GM19328 (cell line): ENCODE results near the gene UBAC1.

Source experiments
- ATAC-seq: cut with Tn5 transposase; IDR thresholded peaks from one replicate; pipeline ENCODE4 v1.9.1; 2021; ENCODE audit warnings: mild to moderate bottlenecking, moderate library complexity; ENCODE audit not compliant: unreplicated experiment

Gene UBAC1

GRCh38 chr9:135887585-135888050, 73.6 kb downstream of the UBAC1 start:
- ATAC-seq = no peak

GRCh38 chr9:135887021-135887507, 74.1 kb downstream of the UBAC1 start:
- no peak for ATAC-seq

GRCh38 chr9:135886147-135886981, 74.8 kb downstream of the UBAC1 start:
- ATAC-seq = no peak

- no peak for ATAC-seq
These were observed 75.9 kb downstream of the UBAC1 start for GRCh38 chr9:135885100-135885853.

GRCh38 chr9:135884328-135885035, 76.7 kb downstream of the UBAC1 start:
- ATAC-seq = no peak

- ATAC-seq = no peak
These were observed 77.6 kb downstream of the UBAC1 start for GRCh38 chr9:135883410-135884089.
